MM.1S (cell line): ENCODE results near the gene ZNF747.

ENCODE experiments used
- DNase-seq: peaks from one replicate; pipeline ENCODE4 v3.0.0-alpha.2; 2015
- H2AFZ ChIP-seq: fragments of 300-600 bp; sonication (generic); 2 replicates; pipeline ENCODE4 v1.6.0; 2016; ENCODE audit warnings: antibody characterized with exemption, low read length
- H3F3A ChIP-seq: fragments of 300-600 bp; sonication (generic); 2 replicates; pipeline ENCODE4 v1.6.1; 2016; ENCODE audit warnings: mild to moderate bottlenecking, antibody characterized with exemption, low read length, moderate library complexity, mixed read lengths; ENCODE audit not compliant: insufficient read depth
- H3K27ac ChIP-seq: fragments of 300-600 bp; sonication (generic); 2 replicates; pipeline ENCODE4 v1.5.1; 2016; ENCODE audit warnings: mild to moderate bottlenecking, low read length
- H3K27me3 ChIP-seq: fragments of 300-600 bp; sonication (generic); replicated peaks from 2 replicates; pipeline ENCODE4 v1.6.0; 2016; ENCODE audit warnings: low read length; ENCODE audit not compliant: insufficient read depth
- H3K36me3 ChIP-seq: fragments of 300-600 bp; sonication (generic); replicated peaks from 2 replicates; pipeline ENCODE4 v1.6.1; 2016; ENCODE audit warnings: mild to moderate bottlenecking, low read length, mixed read lengths; ENCODE audit not compliant: insufficient read depth
- H3K4me1 ChIP-seq: fragments of 300-600 bp; sonication (generic); 2 replicates; pipeline ENCODE4 v1.6.1; 2016; ENCODE audit warnings: low read length, mixed read lengths
- H3K4me2 ChIP-seq: fragments of 300-600 bp; sonication (generic); 2 replicates; pipeline ENCODE4 v1.6.0; 2016; ENCODE audit warnings: low read depth, low read length
- H3K4me3 ChIP-seq: fragments of 300-600 bp; sonication (generic); 2 replicates; pipeline ENCODE4 v1.5.1; 2016; ENCODE audit warnings: low read length, mixed read lengths
- H3K79me2 ChIP-seq: fragments of 300-600 bp; sonication (generic); 2 replicates; pipeline ENCODE4 v1.6.1; 2016; ENCODE audit warnings: mixed run types, low read length, mixed read lengths
- H3K9ac ChIP-seq: fragments of 300-600 bp; sonication (generic); 2 replicates; pipeline ENCODE4 v1.6.1; 2016; ENCODE audit warnings: low read length, mixed read lengths
- H3K9me2 ChIP-seq: fragments of 300-600 bp; sonication (generic); replicated peaks from 2 replicates; pipeline ENCODE4 v1.6.1; 2016; ENCODE audit warnings: mild to moderate bottlenecking, low read length, mixed read lengths; ENCODE audit not compliant: insufficient read depth
- H3K9me3 ChIP-seq: fragments of 300-600 bp; sonication (generic); replicated peaks from 2 replicates; pipeline ENCODE4 v1.6.1; 2016; ENCODE audit warnings: mild to moderate bottlenecking, low read length, mixed read lengths; ENCODE audit not compliant: insufficient read depth
- H4K20me1 ChIP-seq: fragments of 300-600 bp; sonication (generic); 2 replicates; pipeline ENCODE4 v1.6.1; 2016; ENCODE audit warnings: mild to moderate bottlenecking, low read length, moderate library complexity, mixed read lengths; ENCODE audit not compliant: insufficient read depth
- EZH2 ChIP-seq: fragments of 300-600 bp; sonication (generic); optimal IDR thresholded peaks from 2 replicates; pipeline ENCODE3; 2017; ENCODE audit warnings: low read depth, mild to moderate bottlenecking, antibody characterized with exemption, low read length, mixed read lengths
- EZH2phosphoT487 ChIP-seq: fragments of 300-600 bp; sonication (generic); IDR thresholded peaks from 2 replicates; pipeline ENCODE4 v1.6.1; 2018; ENCODE audit warnings: antibody characterized with exemption, low read length
- TF ChIP-seq, protein P1 (sequence below): fragments of 300-600 bp; sonication (generic); IDR thresholded peaks from 2 replicates; pipeline ENCODE4 v1.5.1; 2016; ENCODE audit warnings: antibody characterized with exemption, low read length, mixed read lengths

The ZNF747 gene

DNA sequence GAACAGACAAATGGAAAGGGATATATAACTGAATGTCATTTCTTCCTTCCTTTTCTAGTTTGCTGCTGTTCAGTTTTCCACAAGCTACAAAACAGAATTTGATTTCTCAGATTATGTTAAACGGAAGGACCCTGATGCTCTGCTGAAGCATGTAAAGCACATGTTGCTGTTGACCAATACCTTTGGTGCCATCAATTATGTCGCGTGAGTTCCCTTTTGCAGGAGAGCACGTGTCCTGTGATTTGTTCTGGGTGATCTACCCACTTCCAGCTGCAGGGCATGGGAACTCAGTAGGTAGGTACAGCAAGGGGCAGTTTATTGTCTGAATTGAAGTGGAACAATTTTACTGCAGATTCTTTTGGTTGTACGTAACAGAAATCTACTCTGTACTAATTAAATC lies 53.3 kb downstream of the ZNF747 start:
- no peak overlapping the region for H3K9ac ChIP-seq
- no peaks in the 10 kb centered on the region for H3K4me1 ChIP-seq
- no peaks in the 10 kb centered on the region for H3F3A ChIP-seq
- no peak for TF ChIP-seq EZH2
- TF ChIP-seq EZH2phosphoT487, result no peak
- TF ChIP-seq, protein P1, sequence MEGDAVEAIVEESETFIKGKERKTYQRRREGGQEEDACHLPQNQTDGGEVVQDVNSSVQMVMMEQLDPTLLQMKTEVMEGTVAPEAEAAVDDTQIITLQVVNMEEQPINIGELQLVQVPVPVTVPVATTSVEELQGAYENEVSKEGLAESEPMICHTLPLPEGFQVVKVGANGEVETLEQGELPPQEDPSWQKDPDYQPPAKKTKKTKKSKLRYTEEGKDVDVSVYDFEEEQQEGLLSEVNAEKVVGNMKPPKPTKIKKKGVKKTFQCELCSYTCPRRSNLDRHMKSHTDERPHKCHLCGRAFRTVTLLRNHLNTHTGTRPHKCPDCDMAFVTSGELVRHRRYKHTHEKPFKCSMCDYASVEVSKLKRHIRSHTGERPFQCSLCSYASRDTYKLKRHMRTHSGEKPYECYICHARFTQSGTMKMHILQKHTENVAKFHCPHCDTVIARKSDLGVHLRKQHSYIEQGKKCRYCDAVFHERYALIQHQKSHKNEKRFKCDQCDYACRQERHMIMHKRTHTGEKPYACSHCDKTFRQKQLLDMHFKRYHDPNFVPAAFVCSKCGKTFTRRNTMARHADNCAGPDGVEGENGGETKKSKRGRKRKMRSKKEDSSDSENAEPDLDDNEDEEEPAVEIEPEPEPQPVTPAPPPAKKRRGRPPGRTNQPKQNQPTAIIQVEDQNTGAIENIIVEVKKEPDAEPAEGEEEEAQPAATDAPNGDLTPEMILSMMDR, result no peak
- H2AFZ ChIP-seq, result no peak overlapping the region
- DNase-seq, result no peak
- H3K4me3 ChIP-seq, result no peak overlapping the region
- no peak overlapping the region for H3K27ac ChIP-seq
- H3K4me2 ChIP-seq, result no peak overlapping the region
- H3K9me3 ChIP-seq, result no peaks in the 10 kb centered on the region
- no peaks in the 10 kb centered on the region for H4K20me1 ChIP-seq
- H3K9me2 ChIP-seq, result no peaks in the 10 kb centered on the region
- no peaks in the 10 kb centered on the region for H3K27me3 ChIP-seq
- no peaks in the 10 kb centered on the region for H3K36me3 ChIP-seq
- H3K79me2 ChIP-seq, result no peaks in the 10 kb centered on the region
